Esophagus muscularis mucosa (tissue), 4 donors: ENCODE results near the gene TEAD3.

Experiments used
- CTCF ChIP-seq, 3 experiments: fragments of 200-600 bp in 2 of 3; fragments of 450-650 bp in 1 of 3; sonication (generic) in 2 of 3; IDR thresholded peaks; one replicate each; pipeline ENCODE4 v1.5.1; 2017 to 2019; ENCODE audit warnings: antibody characterized with exemption in 3 of 3, mild to moderate bottlenecking in 2 of 3, moderate library complexity in 1 of 3
- EP300 ChIP-seq: sonication (generic); formaldehyde crosslinking; IDR thresholded peaks from one replicate; pipeline ENCODE4 v1.6.1; 2017; ENCODE audit warnings: antibody characterized with exemption
- POLR2A ChIP-seq: fragments of 450-650 bp; IDR thresholded peaks from one replicate; pipeline ENCODE4 v1.6.1; 2017; ENCODE audit warnings: antibody characterized with exemption, moderate library complexity, mild to moderate bottlenecking, low read depth
- POLR2AphosphoS5 ChIP-seq, 2 donors: sonication (generic); formaldehyde crosslinking; IDR thresholded peaks; one replicate each; pipeline ENCODE4 v1.6.1; 2017; ENCODE audit warnings: antibody characterized with exemption in 2 of 2

DNA sequence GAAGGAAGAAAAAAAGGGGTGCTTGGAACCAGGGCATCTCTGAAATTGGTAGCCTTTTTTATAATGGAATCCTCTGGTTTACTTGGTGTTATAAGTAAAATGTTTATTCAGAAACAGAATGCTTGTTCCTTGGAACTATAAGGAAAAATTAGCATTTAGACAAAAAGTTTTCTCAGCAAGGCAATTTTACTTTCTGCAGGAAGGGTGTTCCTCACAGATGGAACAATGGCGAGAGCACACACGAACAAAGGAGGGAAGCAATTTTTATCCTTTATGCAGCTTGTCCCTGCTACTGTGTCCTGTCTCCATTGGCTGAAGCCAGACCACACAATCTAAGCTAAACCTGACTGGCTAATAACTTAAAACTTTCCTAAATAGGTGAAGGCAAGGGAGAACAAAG is 67.4 kb downstream of the TEAD3 start:
- no peak for TF ChIP-seq POLR2A
- TF ChIP-seq CTCF (IDR thresholded peaks at IDR 0.05), result no peak
- no peak for TF ChIP-seq EP300
- TF ChIP-seq POLR2AphosphoS5 (IDR thresholded peaks at IDR 0.05), result no peak
